HG02885 (cell line): ENCODE data around the gene RFX2.

Source experiments
- ATAC-seq: cut with Tn5 transposase; IDR thresholded peaks from one replicate; pipeline ENCODE4 v1.9.1; 2021; ENCODE audit warnings: mild to moderate bottlenecking; ENCODE audit not compliant: unreplicated experiment, poor library complexity

Gene RFX2

GRCh38 chr19:5948752-5949564 lies 161.3 kb downstream of the RFX2 start:
- no peak for ATAC-seq

GRCh38 chr19:5947435-5947834 lies 162.9 kb downstream of the RFX2 start:
- no peak for ATAC-seq

- no peak for ATAC-seq
Observed at GRCh38 chr19:5943623-5944022, 166.7 kb downstream of the RFX2 start.
